Measurements from ENCODE around the gene HORMAD2. TPM values are rescaled to one million over a fixed set of nuclear protein-coding genes. Genes with fewer than 3 reads are reported as not detected.

Gene HORMAD2
- total RNA-seq, 1 experiment from 2014 or later: not detected

- no TSS peak for BruUV-seq (replicated peaks)
- ChIA-PET CTCF (no interaction called here), POLR2A (ENCODE audit: low non-redundant PET) (no interaction called here)
Measured at GRCh38 chr22:30187094-30187493, 106.8 kb downstream of the HORMAD2 start.

DNA sequence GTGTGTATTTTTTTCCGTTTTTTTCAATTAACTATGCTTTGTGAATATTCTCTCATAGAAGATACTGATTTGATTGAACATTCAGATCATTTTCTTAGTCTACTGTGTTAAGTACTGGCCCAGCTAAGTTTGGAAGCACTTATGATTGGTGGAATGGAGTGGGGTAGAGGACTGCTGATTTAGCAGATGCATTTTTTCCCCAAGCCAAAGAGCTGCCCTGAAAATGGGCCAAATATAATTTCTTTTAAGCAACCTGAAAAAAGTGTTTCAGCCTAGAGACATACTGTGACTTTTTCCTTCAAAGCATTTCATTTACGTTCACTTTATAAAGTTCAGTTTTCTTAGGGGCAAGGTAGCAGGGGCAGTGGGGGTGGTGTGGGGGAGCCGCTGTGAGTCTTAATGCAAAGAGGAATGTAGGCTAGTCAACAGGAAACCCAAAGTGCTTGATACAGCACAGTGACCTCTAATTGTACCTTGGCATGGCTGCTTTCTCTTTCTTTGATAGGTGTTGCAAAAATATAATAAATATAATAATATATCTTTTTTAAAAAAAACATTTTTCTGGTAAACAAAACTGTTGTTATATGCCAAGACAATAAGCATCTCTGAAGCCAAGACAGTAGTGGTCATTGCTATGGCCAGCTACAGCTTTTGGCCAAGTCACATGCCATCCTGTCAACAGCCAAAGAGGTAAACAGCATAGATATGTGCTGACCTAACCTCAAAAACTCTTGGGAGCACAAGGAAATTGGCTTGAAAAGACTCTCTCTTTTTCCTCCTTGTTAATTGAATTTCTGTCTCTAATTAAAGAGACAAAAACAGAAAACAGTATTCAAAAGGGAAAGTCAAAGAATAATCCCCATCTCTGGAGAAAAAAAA lies 107.5 kb downstream of the HORMAD2 start:
- POLR2A ChIA-PET (ENCODE audit: low non-redundant PET): no interaction called here
- Histone ChIP-seq H3K27me3 (replicated peaks; ENCODE audit: insufficient read depth, low read depth, low read length, poor library complexity) (no peaks in the 10 kb centered on the region), H3K36me3 (ENCODE audit: insufficient read depth, low read length, poor library complexity, severe bottlenecking) (no peaks in the 10 kb centered on the region), H3K9me3 (ENCODE audit: low read depth, low read length, poor library complexity, severe bottlenecking) (no peaks in the 10 kb centered on the region), H3K27ac (ENCODE audit: low read depth, low read length, poor library complexity, severe bottlenecking) (no peak overlapping the region), H3K4me3 (ENCODE audit: low read depth, low read length, poor library complexity, severe bottlenecking) (no peak overlapping the region), H3K4me1 (ENCODE audit: insufficient read depth, low read length, poor library complexity, severe bottlenecking) (no peaks in the 10 kb centered on the region)
- TF ChIP-seq EZH2 (IDR thresholded peaks at IDR 0.05; ENCODE audit: borderline replicate concordance, low read depth, low read length, poor library complexity, severe bottlenecking): no peak
- TF ChIP-seq, protein P1, sequence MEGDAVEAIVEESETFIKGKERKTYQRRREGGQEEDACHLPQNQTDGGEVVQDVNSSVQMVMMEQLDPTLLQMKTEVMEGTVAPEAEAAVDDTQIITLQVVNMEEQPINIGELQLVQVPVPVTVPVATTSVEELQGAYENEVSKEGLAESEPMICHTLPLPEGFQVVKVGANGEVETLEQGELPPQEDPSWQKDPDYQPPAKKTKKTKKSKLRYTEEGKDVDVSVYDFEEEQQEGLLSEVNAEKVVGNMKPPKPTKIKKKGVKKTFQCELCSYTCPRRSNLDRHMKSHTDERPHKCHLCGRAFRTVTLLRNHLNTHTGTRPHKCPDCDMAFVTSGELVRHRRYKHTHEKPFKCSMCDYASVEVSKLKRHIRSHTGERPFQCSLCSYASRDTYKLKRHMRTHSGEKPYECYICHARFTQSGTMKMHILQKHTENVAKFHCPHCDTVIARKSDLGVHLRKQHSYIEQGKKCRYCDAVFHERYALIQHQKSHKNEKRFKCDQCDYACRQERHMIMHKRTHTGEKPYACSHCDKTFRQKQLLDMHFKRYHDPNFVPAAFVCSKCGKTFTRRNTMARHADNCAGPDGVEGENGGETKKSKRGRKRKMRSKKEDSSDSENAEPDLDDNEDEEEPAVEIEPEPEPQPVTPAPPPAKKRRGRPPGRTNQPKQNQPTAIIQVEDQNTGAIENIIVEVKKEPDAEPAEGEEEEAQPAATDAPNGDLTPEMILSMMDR (conservative IDR thresholded peaks at IDR 0.05; ENCODE audit: low read depth, low read length): no peak
- CTCF ChIA-PET: no interaction called here
- BruUV-seq (replicated peaks): no TSS peak
- no peak for DNase-seq (ENCODE audit: low spot score)
- intact Hi-C loops (cut with micrococcal nuclease; ENCODE audit: unreplicated experiment): no loop called here

More at GRCh38 chr22:30187094-30187493, 106.8 kb downstream of the HORMAD2 start:
- H3K4me1 ChIP-seq (ENCODE audit: insufficient read depth, low read length, poor library complexity, severe bottlenecking): no peaks in the 10 kb centered on the region
- H3K36me3 ChIP-seq (ENCODE audit: insufficient read depth, low read length, poor library complexity, severe bottlenecking): no peaks in the 10 kb centered on the region
- TF ChIP-seq, protein P1 (conservative IDR thresholded peaks at IDR 0.05; ENCODE audit: low read depth, low read length): no peak
- no peak for TF ChIP-seq EZH2 (IDR thresholded peaks at IDR 0.05; ENCODE audit: borderline replicate concordance, low read depth, low read length, poor library complexity, severe bottlenecking)
- no peaks in the 10 kb centered on the region for H3K27me3 ChIP-seq (replicated peaks; ENCODE audit: insufficient read depth, low read depth, low read length, poor library complexity)
- intact Hi-C loops (cut with micrococcal nuclease; ENCODE audit: unreplicated experiment): no loop called here
- no peak for DNase-seq (ENCODE audit: low spot score)
- H3K9me3 ChIP-seq (ENCODE audit: low read depth, low read length, poor library complexity, severe bottlenecking): no peaks in the 10 kb centered on the region
- H3K27ac ChIP-seq (ENCODE audit: low read depth, low read length, poor library complexity, severe bottlenecking): no peak overlapping the region
- no peak overlapping the region for H3K4me3 ChIP-seq (ENCODE audit: low read depth, low read length, poor library complexity, severe bottlenecking)

- Histone ChIP-seq H3K4me1 (ENCODE audit: insufficient read depth, low read length, poor library complexity, severe bottlenecking) (no peaks in the 10 kb centered on the region), H3K27me3 (replicated peaks; ENCODE audit: insufficient read depth, low read depth, low read length, poor library complexity) (no peaks in the 10 kb centered on the region), H3K9me3 (ENCODE audit: low read depth, low read length, poor library complexity, severe bottlenecking) (no peaks in the 10 kb centered on the region), H3K4me3 (ENCODE audit: low read depth, low read length, poor library complexity, severe bottlenecking) (no peak overlapping the region), H3K36me3 (ENCODE audit: insufficient read depth, low read length, poor library complexity, severe bottlenecking) (no peaks in the 10 kb centered on the region), H3K27ac (ENCODE audit: low read depth, low read length, poor library complexity, severe bottlenecking) (no peak overlapping the region)
- CTCF ChIA-PET: no interaction called here
- intact Hi-C loops (cut with micrococcal nuclease; ENCODE audit: unreplicated experiment): no loop called here
- no peak for DNase-seq (ENCODE audit: low spot score)
- no peak for TF ChIP-seq EZH2 (IDR thresholded peaks at IDR 0.05; ENCODE audit: borderline replicate concordance, low read depth, low read length, poor library complexity, severe bottlenecking)
- TF ChIP-seq, protein P1 (conservative IDR thresholded peaks at IDR 0.05; ENCODE audit: low read depth, low read length): no peak
- BruUV-seq (replicated peaks): no TSS peak
- POLR2A ChIA-PET (ENCODE audit: low non-redundant PET): no interaction called here
Measured at GRCh38 chr22:30188911-30189310, 108.6 kb downstream of the HORMAD2 start.
